HK-2 (cell line): Measurements from ENCODE around the gene DNAJB13.

ENCODE experiments used
- DNase-seq: peaks from one replicate; pipeline ENCODE4 v3.0.0-alpha.2; 2018; ENCODE audit not compliant: unreplicated experiment

Gene DNAJB13

GRCh38 chr11:73999581-74000306 is 48.9 kb downstream of the DNAJB13 start:
- DNase-seq = no peak

GRCh38 chr11:74000307-74001133 is 49.7 kb downstream of the DNAJB13 start:
- DNase-seq = no peak

DNA sequence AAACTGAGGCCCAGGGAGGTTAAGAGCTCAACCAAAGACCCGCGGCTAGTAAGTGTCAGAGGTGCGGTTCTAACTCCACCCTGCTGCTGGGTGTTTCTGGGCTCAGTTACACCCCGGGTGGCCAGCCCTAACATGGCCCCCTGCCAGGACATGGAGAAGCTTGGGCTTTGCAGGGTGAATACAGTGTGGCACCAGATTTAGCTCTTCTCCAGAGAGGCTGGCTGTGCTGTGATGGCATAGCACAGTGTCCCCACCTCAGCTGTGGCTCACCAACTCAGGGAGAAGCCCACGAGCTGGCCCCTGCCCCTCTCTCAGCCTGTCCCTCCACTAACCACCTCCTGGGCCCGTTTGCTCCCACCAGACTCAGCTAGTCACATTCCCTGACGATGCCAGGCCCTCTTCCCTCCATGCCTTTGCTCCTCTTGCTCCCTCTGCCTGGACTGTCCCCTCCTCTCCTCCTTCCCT is 51.0 kb downstream of the DNAJB13 start:
- DNase-seq = no peak

GRCh38 chr11:74002832-74003231 is 52.0 kb downstream of the DNAJB13 start:
- DNase-seq = no peak

GRCh38 chr11:74004046-74004695 is 53.3 kb downstream of the DNAJB13 start:
- DNase-seq = no peak

DNA sequence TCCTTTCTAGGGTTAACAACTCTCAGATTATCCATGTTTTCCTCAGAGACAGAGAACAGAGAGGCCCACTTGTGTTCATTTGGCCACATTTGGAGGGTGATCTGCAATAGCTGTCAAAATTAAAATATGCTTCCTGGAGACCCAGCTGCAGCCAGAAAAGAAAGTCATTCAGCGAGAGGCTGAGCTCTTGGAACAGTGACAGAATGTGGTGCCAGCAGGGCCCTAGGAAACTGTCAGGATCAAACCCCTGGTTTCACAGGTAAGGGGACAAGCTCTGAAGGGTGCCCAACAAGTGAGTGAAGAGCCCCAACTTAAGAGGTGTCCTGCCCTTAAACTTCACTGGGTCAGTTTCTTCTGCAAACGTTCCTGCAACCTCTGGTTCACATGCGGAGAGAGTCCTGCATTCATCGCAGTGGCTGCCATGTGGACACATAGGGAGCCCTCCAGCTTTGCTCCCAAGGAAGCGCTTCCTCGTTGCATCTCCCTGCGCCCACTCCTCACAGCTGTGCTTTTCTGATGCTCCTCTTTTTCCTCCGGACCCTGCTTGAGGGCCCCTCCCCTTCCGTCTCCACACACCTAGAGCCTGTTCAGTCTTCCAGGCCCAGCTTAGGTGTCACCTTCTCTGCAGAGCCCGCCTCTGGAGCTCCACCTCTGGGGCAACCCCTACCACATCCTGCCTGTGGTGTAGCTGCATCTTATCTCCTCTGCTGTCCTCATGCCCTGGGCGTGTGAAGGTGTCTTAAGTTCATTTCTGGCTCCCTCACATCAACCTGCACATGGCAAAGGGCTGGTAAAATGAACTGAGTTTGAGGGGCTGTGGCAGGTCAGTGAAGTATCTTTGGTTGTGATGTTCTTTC is 54.2 kb downstream of the DNAJB13 start:
- no peak for DNase-seq

DNA sequence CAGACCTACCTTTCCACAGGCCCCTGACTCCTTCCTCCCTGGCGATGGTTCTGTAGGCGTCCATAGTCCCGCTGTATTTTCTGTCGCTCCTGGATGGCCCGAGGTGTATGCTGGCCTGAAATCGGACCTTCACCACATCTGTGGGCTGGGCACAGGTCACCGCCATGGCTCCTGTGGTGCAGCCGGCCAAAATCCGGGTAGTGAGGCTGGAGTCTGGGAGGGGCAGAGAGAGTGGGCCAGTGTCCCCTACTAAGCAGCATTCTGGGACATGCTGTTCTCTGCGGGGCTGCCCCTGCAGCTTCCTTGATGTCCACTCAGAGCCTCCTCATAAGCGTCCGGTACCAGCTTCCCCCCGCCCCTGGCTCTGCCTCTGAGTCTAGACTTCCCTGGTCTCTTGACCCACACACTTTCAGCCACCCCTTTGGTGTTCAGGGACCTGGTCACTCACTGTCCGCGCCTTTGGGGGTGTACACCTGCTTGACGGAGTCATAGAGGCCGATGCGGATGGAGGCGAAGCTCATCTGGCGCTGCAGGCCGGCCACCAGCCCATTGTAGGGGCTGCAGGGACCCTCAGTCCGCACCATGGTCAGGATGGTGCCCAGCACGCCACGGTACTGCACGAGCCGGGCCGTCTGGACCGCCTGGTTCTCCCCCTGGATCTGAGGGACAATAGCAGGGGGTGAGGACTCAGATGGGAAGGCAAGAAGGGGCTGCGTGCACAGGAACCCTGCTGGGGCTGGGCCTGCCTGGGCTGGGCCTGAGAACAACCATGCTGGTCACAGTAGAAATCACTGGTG is 55.1 kb downstream of the DNAJB13 start:
- no peak for DNase-seq

GRCh38 chr11:74006743-74007304 is 56.0 kb downstream of the DNAJB13 start:
- DNase-seq = no peak

DNA sequence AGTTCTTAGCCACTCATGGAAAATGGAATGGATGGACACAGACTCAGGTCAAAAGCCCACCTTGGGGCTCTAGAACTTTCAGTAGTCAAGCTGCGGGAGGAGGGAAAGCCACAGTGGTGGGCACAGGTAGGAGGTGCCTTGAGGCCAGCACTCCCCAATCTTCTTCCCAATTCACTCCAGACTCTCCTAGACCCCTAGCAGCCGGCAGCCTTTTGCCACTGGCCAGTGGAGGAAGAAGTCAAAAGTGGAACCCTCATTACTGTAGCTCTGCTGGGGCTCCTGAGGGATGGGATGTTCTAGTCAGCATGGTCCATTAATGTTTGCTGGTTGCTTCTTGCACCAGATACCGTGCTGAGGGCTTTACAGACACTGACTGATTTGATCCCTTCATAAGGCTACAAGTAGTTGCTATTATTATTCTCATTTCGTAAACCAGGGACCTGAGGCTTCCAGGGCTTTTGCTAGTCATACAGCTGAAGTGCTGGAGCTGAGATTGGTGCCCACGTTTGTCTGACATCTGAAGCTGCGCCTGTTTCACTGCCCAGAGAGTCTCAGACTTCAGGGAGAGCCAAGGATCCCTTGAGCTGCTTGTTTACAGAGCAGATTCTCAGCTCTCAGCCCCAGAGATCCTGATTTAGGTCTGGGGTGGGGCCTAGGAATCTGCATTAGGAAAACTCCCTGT is 57.0 kb downstream of the DNAJB13 start:
- DNase-seq = no peak

GRCh38 chr11:74008373-74009229 is 57.8 kb downstream of the DNAJB13 start, which contains the start of gene UCP3:
TSS of gene UCP3 (minus strand) at chr11:74009085. CDS start at chr11:74007042, 2,043 bp downstream.
- DNase-seq = no peak

DNA sequence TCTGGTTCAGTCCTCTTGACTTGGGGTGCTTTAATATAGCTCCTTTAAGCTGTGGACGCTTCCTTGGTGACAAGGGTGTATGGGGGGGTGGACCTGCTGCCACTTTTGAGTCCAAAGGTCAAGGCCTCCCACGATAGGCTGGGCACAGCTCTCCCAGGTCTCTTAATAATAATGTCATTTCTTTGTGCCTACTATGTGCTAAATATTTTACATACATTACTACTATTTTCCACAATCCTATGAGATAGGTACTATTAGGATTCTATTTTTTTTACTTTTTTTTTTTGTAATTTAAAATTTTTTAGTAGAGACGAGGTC is 58.4 kb downstream of the DNAJB13 start:
- no peak for DNase-seq

GRCh38 chr11:74009675-74010305 is 59.0 kb downstream of the DNAJB13 start:
- no peak for DNase-seq

- DNase-seq = no peak
Measured at GRCh38 chr11:74010306-74011300, 59.8 kb downstream of the DNAJB13 start.

- no peak for DNase-seq
Measured at GRCh38 chr11:74011360-74012073, 60.7 kb downstream of the DNAJB13 start.

DNA sequence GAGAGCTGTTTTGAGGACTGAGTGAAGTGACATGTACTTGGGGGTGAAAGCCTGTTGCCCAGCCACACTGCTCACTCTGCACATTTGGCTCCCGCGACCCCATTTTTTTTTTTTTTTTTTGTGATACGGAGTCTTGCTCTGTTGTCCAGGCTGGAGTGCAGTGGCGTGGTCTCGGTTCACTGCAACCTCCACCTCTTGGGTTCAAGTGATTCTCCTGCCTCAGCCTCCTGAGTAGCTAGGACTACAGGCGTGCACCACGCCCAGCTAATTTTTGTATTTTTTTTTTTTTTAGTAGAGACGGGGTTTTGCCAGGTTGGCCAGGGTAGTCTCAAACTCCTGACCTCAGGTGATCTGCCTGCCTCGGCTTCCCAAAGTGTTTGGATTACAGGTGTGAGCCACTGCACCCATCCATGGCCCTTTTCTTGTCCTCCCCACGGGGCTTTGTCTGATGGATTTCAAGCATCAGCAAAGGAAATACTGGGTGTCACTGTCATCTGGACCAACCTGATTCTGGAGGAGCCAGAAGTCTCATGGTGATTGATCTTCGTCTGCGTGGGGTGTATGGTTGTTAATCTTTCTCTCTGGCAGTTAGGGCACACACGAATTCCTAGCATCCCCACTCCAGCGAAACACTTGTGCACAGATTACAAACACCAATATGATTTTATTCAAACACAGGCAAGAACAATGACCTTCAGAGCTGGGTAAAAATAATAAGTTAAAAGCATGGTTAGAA is 61.4 kb downstream of the DNAJB13 start:
- no peak for DNase-seq

DNA sequence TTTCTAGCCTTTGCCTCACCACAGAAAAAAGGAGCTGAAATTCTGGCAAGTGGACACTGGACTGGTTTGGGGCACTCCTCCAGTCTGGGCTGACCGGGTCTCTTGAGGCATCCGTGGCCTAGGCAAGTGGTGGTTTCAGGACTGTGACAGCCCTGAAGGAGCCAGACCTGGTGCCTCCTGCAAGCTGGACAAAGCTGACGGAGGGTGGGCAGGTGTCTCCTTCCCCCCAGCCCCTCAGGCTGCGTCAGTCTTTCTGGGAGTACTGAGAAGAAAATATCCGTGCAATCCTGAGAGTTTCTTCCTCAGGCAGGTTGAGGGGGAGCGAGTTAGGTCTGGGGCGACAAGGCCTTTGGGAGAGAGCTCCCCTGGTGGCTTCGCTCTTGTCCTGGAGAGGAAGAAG is 62.3 kb downstream of the DNAJB13 start:
- no peak for DNase-seq
